ENCODE data around the gene CCR5. TPM values are rescaled to one million over a fixed set of nuclear protein-coding genes. Genes with fewer than 3 reads are reported as not detected.

Gene CCR5
- total and polyA plus RNA-seq, 2 of the 13 experiments (the other 11 are each of a cell fraction or from before 2014, with no cell fraction given): not detected

GRCh38 chr3:46344476-46344875 is 26.3 kb upstream of the CCR5 start (continued):
- TF ChIP-seq LRRFIP1 (CRISPR knock-in tag; conservative IDR thresholded peaks at IDR 0.05) (no peak), RCOR2 (CRISPR knock-in tag; IDR thresholded peaks at IDR 0.05) (no peak), FIP1L1 (IDR thresholded peaks at IDR 0.05; ENCODE audit: borderline replicate concordance, insufficient read depth, low read depth, low read length) (no peak), KLF6 (CRISPR knock-in tag; IDR thresholded peaks at IDR 0.05) (no peak), ZNF746 (CRISPR knock-in tag; IDR thresholded peaks at IDR 0.05) (no peak), MBNL3 (CRISPR knock-in tag; conservative IDR thresholded peaks at IDR 0.05) (no peak), NR2C2 (CRISPR knock-in tag; IDR thresholded peaks at IDR 0.05; ENCODE audit: borderline replicate concordance) (no peak)

GRCh38 chr3:46348823-46349482 is 21.8 kb upstream of the CCR5 start:
- no TSS peak for BruUV-seq (replicated peaks)
- no peaks in the 10 kb centered on the region for H3K4me1 ChIP-seq (ENCODE audit: insufficient read depth, low read length)
- TF ChIP-seq NRL (CRISPR knock-in tag; IDR thresholded peaks at IDR 0.05; ENCODE audit: borderline replicate concordance): no peak
- no peak for TF ChIP-seq CHD2 (IDR thresholded peaks at IDR 0.05; ENCODE audit: low read depth, low read length)
- TF ChIP-seq GATAD2A (CRISPR knock-in tag; IDR thresholded peaks at IDR 0.05): no peak
- TF ChIP-seq ZNF766 (CRISPR knock-in tag; IDR thresholded peaks at IDR 0.05; ENCODE audit: borderline replicate concordance): no peak
- no peak for TF ChIP-seq FOSL2 (CRISPR knock-in tag; IDR thresholded peaks at IDR 0.05)
- no peak for TF ChIP-seq CEBPB (IDR thresholded peaks at IDR 0.05; ENCODE audit: borderline replicate concordance, low read depth, low read length)
- TF ChIP-seq SMAD1 (CRISPR knock-in tag; IDR thresholded peaks at IDR 0.05; ENCODE audit: borderline replicate concordance, low read depth): no peak

More at GRCh38 chr3:46348823-46349482, 21.8 kb upstream of the CCR5 start:
- peaks cover 5% of the 10 kb centered on the region; the same call in 1 of the 2 replicates for H3K9me3 ChIP-seq (ENCODE audit: low read length)
- H3K36me3 ChIP-seq (replicated peaks in 1 of 2; ENCODE audit: control insufficient read depth in 1 of 2, insufficient read depth in 2 of 2, low read length in 2 of 2): no peaks in the 10 kb centered on the region
- WGBS (ENCODE audit: low lambda C conversion rate): 11% methylated on average over 3 of the region's 3 CpGs
- ATAC-seq (no peak), DNase-seq (ENCODE audit: low spot score) (no peak), FAIRE-seq (no peak)
- H3K27me3 ChIP-seq (ENCODE audit: control insufficient read depth in 1 of 2, insufficient read depth in 2 of 2, low read length in 2 of 2): no peaks in the 10 kb centered on the region; a peak in 1 of 5 replicates
- no peaks in the 10 kb centered on the region for H3K79me2 ChIP-seq (ENCODE audit: insufficient read depth, low read length)
- no peak overlapping the region for H3K27ac ChIP-seq (ENCODE audit: extremely low read length, insufficient read depth, low read length)
- ChIA-PET POLR2A (no interaction called here), CTCF (ENCODE audit: low intra/inter-chr PET ratio, low total read pairs) (no interaction called here)
- no peaks in the 10 kb centered on the region for H4K20me1 ChIP-seq (ENCODE audit: insufficient read depth, low read length)
- H3K4me3 ChIP-seq (replicated peaks in 1 of 3; ENCODE audit: insufficient read depth in 1 of 3, low read depth in 2 of 3, low read length in 3 of 3): no peak overlapping the region
- intact Hi-C loops (cut with micrococcal nuclease; ENCODE audit: unreplicated experiment) (no loop called here), in situ Hi-C loops (cut with HindIII; ENCODE audit: extremely low pct_ligation_motif_present, low pct_unique_long_range_greater_than_20kb) (no loop called here)
- no peak overlapping the region for H3K9ac ChIP-seq (ENCODE audit: insufficient read depth, low read depth, low read length)
- no peak overlapping the region for H2AFZ ChIP-seq (ENCODE audit: low read length)
- no peak overlapping the region for H3K4me2 ChIP-seq (ENCODE audit: low read depth, low read length)
